Brain microvascular endothelial cell (primary cell): ENCODE data around the gene TRAF3IP1.

ENCODE experiments used
- DNase-seq: peaks from one replicate; pipeline ENCODE4 v3.0.0-alpha.2; 2020
- H3K27ac ChIP-seq: fragments of 250-450 bp; sonication (Bioruptor Pico); 2 replicates; pipeline ENCODE4 v1.5.1; 2020; ENCODE audit warnings: mild to moderate bottlenecking, moderate library complexity
- H3K27me3 ChIP-seq: fragments of 250-450 bp; sonication (Bioruptor Pico); replicated peaks from 2 replicates; pipeline ENCODE4 v1.5.1; 2020; ENCODE audit warnings: mild to moderate bottlenecking
- H3K36me3 ChIP-seq: fragments of 250-450 bp; sonication (Bioruptor Pico); replicated peaks from 2 replicates; pipeline ENCODE4 v1.5.1; 2020; ENCODE audit warnings: mild to moderate bottlenecking
- H3K4me3 ChIP-seq: 2 replicates; pipeline ENCODE4 v1.5.1; 2011; ENCODE audit warnings: low read depth, mild to moderate bottlenecking, control low read depth, low read length, moderate library complexity
- in situ Hi-C: cut with HindIII; loops from 2 replicates; pipeline ENCODE4 v1.10.0; 2017; ENCODE audit warnings: low sequenced_read_pairs, low pct_ligation_motif_present
- TF ChIP-seq, protein P1 (sequence below): IDR thresholded peaks from 2 replicates; pipeline ENCODE4 v1.5.1; 2011; ENCODE audit warnings: low read depth, mild to moderate bottlenecking, moderate library complexity, low read length, control low read depth, inconsistent platforms; ENCODE audit errors: missing control alignments

TRAF3IP1 gene

DNA sequence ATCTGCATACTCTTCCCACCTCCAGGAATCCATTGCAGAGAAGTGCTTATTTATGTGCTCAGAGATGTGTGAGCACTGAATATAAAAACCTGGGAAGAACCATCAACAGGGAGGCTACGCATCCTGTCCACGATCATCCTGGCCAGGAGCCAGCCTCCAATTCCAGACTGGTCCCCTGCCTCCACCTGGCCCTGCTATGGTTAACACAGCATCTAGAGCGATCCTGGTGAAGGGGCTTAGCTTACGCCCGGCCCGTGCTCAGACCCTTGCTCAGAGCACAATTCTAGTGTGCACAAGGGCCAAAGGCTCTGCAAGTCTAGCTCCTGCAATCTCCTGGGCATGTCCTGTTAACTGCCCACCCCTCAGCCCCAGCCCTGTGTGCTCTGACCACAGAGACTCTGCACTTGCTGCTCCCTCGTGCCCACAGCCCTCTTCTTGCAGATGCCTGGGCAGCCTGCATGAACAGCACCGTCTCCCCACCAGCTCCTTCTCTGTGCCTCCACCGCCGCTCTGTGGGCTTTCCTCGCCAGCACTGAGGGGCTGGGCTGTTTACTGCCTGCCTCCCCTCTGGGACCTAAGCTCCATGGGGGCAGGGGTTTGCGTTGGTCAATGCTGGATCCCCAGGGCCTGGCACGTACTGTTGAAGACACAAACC lies 38.4 kb upstream of the TRAF3IP1 start:
- in situ Hi-C loops = no loop called here
- no peaks in the 10 kb centered on the region for H3K36me3 ChIP-seq
- no peak overlapping the region for H3K4me3 ChIP-seq
- TF ChIP-seq, protein P1, sequence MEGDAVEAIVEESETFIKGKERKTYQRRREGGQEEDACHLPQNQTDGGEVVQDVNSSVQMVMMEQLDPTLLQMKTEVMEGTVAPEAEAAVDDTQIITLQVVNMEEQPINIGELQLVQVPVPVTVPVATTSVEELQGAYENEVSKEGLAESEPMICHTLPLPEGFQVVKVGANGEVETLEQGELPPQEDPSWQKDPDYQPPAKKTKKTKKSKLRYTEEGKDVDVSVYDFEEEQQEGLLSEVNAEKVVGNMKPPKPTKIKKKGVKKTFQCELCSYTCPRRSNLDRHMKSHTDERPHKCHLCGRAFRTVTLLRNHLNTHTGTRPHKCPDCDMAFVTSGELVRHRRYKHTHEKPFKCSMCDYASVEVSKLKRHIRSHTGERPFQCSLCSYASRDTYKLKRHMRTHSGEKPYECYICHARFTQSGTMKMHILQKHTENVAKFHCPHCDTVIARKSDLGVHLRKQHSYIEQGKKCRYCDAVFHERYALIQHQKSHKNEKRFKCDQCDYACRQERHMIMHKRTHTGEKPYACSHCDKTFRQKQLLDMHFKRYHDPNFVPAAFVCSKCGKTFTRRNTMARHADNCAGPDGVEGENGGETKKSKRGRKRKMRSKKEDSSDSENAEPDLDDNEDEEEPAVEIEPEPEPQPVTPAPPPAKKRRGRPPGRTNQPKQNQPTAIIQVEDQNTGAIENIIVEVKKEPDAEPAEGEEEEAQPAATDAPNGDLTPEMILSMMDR = no peak
- H3K27me3 ChIP-seq = no peaks in the 10 kb centered on the region
- no peak overlapping the region for H3K27ac ChIP-seq
- no peak for DNase-seq

DNA sequence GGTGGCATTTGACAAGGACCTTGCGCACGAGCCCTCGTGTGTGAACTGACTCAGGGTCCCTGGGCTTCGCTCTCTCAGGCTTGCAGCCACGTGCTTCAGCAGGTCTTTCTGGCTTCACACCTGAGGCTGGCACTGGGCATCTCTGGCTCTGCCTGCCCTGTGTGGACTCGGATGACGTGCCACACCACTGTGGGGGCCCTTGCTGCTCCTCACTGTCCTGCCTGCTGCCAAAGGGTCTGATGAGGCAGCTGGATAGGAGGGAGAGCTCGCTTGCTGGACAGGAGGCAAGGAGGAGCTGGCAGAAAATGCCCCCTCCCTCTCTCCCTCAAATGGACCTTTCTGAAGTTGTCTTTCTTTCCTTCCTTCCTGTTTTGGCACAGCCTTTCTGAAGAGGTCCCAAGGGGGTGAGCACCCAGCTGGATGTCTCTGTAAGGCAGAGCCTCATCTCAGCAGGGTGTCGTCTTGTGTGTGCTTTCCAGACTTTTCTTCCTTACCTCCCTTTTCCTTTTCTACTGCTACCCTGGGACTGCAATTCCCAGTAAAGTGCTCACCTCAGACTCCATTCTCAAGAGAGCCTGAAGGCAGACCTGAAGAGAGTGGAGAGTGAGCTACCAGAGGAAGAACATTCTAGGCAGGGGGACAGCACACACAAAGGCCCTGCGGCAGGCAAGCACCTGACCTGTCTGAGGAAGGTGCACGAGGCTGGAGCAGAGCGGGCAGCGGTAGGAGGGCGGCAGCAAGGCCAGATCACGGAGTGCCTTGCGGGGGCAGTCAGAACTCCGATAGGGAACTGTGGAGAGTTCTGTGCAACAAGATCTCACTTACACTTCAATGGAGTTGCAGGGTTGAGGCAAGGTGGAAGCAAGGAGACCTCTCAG lies 37.2 kb upstream of the TRAF3IP1 start:
- no peak for DNase-seq
- no peaks in the 10 kb centered on the region for H3K36me3 ChIP-seq
- no peak overlapping the region for H3K4me3 ChIP-seq
- no peak overlapping the region for H3K27ac ChIP-seq
- in situ Hi-C loops = no loop called here
- H3K27me3 ChIP-seq = no peaks in the 10 kb centered on the region
- TF ChIP-seq, protein P1 = no peak

DNA sequence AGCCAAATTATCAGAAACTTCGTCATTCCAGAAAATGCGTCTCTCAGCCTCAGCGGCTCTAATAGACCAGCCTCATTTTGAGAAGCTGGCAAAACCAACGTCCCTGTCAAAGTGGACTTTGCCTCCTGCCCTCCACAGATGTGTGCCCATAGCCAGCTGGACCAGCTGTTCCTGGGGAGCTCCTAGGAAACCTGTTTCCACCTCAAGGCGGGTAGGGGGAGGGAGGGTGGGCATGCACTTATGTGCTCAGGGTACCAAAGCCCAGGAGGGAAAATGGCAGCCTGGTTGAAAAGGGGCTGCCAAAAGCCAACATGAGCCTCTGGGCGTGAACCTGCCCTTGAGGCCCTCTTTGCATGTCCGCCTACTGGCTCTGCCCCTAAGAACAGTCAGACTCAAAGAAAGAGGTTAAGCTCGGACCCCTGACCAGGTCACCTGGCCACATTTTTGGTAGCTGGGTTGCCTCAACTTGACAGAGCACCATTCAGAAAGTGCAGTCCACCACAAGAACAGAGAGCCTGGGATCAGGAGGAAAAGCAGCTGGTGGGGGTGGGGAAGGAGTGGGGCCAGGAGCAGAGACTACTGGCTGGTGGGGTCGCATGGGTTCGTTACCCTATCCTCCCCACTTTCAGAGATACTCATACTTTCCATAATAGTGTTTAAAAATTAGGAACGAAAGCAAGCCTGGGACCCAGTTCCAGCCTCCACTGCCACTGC lies 35.4 kb upstream of the TRAF3IP1 start:
- Histone ChIP-seq H3K36me3 (no peaks in the 10 kb centered on the region), H3K4me3 (no peak overlapping the region), H3K27me3 (no peaks in the 10 kb centered on the region), H3K27ac (peak overlapping the region; percentile 44)
- no peak for DNase-seq
- TF ChIP-seq, protein P1 = no peak
- in situ Hi-C loops = no loop called here

DNA sequence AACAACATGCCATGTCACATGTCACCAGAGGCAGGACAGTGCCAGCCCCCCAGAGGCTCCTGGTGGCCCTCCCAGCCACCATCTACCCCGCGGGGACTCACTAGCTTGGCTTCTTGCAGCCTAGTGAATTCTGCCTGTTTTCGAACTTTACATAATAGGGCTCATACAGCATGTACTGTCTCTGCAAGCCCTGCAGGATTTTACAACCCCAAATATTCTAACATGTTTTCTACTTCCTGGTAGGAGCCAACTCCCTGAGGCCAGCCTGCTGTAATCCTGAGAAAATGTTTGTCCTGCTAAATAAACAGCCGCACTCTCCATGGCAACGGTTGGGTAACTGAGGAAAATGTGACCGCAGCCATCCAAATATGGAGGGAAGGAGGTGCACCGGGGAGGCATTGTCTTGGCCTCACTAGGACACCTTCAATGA lies 34.6 kb upstream of the TRAF3IP1 start:
- H3K27ac ChIP-seq = peak overlapping the region; percentile 69
- in situ Hi-C loops = no loop called here
- no peak overlapping the region for H3K4me3 ChIP-seq

DNA sequence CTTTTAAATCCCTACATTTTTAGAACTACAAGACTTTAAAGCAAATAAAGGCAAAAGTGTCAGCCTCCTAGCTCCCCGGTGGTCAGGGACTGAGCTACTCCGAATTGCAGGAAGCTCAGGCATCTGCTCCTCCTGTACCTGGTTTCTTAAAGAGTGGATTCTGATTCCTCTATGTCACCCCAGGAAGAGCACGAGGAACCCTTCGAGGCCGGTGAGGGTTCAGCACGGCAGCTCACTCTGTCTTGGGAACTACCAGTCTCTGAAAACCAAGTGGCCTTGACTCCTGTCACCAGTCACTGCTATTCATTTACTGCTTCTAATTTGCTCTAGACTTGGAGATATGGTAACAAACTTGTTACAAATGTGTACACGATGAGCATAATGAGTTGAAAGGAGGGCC lies 34.2 kb upstream of the TRAF3IP1 start:
- in situ Hi-C loops = no loop called here
- no peak for DNase-seq
- Histone ChIP-seq H3K27ac (peak overlapping the region; percentile 69), H3K4me3 (no peak overlapping the region), H3K36me3 (no peaks in the 10 kb centered on the region), H3K27me3 (no peaks in the 10 kb centered on the region)
- TF ChIP-seq, protein P1 = no peak

More for the DNA sequence above, 34.6 kb upstream of the TRAF3IP1 start:
- TF ChIP-seq, protein P1 = no peak
- H3K36me3 ChIP-seq = no peaks in the 10 kb centered on the region
- peak; percentile 95 for DNase-seq
- H3K27me3 ChIP-seq = no peaks in the 10 kb centered on the region
